ENCODE results near the gene SHFL.
A peak's percentile ranks its signal among the peaks of the same experiment; 100 is the strongest.

SHFL gene

GRCh38 chr19:10085641-10086590 is at the start of gene SHFL:
Gene SHFL, plus strand, starts transcription at chr19:10086317. Its CDS starts 111 bp downstream, at chr19:10086428.
- DNase-seq: peak in 1 of 2 experiments; percentile 66

GRCh38 chr19:10036601-10037071 is 49.5 kb upstream of the SHFL start:
- DNase-seq: no peak

- no peak for DNase-seq
Observed at GRCh38 chr19:10037367-10037766, 48.8 kb upstream of the SHFL start.

GRCh38 chr19:10037809-10038208 is 48.3 kb upstream of the SHFL start:
- DNase-seq: no peak

GRCh38 chr19:10043286-10043927 is 42.7 kb upstream of the SHFL start:
- peak in 1 of 2 experiments; percentile 59 for DNase-seq

GRCh38 chr19:10044390-10044789 is 41.7 kb upstream of the SHFL start:
- no peak for DNase-seq

GRCh38 chr19:10045371-10045770 is 40.7 kb upstream of the SHFL start:
- DNase-seq: no peak

- DNase-seq: no peak
Observed at GRCh38 chr19:10049626-10050025, 36.5 kb upstream of the SHFL start.

GRCh38 chr19:10052602-10053360 is 33.3 kb upstream of the SHFL start:
- no peak for DNase-seq

- DNase-seq: no peak
Observed at GRCh38 chr19:10061717-10062310, 24.3 kb upstream of the SHFL start.

GRCh38 chr19:10068205-10068604 is 17.9 kb upstream of the SHFL start:
- DNase-seq: no peak

GRCh38 chr19:10069046-10069445 is 17.1 kb upstream of the SHFL start:
- no peak for DNase-seq

GRCh38 chr19:10070730-10071446 is 15.2 kb upstream of the SHFL start:
- DNase-seq: no peak

GRCh38 chr19:10074153-10074552 is 12.0 kb upstream of the SHFL start:
- DNase-seq: peak; percentile 41 to 61

- no peak for DNase-seq
Observed at GRCh38 chr19:10076535-10076934, 9.6 kb upstream of the SHFL start.

GRCh38 chr19:10078329-10078728 is 7.8 kb upstream of the SHFL start:
- DNase-seq: no peak

GRCh38 chr19:10079031-10079453 is 7.1 kb upstream of the SHFL start:
- no peak for DNase-seq

GRCh38 chr19:10083911-10084310 is 2.2 kb upstream of the SHFL start:
- DNase-seq: no peak

GRCh38 chr19:10084803-10085202 is 1.3 kb upstream of the SHFL start:
- no peak for DNase-seq

- no peak for DNase-seq
Observed at GRCh38 chr19:10086591-10087192, 575 bp downstream of the SHFL start.

- no peak for DNase-seq
Observed at GRCh38 chr19:10087296-10088061, 1.4 kb downstream of the SHFL start.

Measured in SW 1271 (cell line).